HG02981 (cell line): Measurements from ENCODE around the gene ERC2.

Experiments used
- ATAC-seq: cut with Tn5 transposase; IDR thresholded peaks from one replicate; pipeline ENCODE4 v1.9.1; 2021; ENCODE audit warnings: mild to moderate bottlenecking, moderate library complexity; ENCODE audit not compliant: unreplicated experiment

ERC2 gene

DNA sequence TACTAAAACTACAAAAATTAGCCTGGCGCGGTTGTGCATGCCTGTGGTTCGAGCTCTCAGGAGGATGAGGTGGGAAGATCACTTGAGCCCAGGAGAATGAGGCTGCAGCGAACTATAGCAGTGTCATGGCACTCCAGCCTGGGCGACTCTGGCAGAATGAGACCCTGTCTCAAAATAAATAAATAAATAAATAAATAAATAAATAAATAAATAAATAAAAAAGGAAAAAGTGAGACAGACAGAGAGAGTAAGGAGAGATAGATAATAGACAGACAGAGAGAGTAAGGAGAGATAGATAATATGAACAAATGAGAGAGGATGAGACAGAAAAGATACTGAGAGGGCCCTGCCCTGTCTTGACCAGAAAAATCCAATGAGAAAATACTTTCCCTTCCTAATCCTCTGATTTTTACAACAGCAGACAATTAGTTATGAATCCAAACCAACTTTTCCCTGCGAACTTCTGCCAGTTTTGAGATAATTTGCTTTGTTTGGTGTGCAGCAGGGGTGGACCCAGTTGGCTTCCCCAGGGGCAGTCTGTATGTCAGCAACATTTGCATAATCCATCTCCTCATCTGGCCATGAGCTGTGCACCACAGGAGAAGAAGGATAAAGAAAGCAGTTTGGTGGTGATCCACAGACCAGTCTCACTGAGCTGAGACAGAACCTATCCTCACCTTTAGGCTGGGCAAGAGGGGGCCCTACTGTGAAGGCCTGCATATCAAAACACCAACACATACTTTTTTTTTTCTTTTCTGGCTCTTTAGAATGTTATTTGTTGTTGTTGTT is 692.7 kb downstream of the ERC2 start:
- no peak for ATAC-seq

DNA sequence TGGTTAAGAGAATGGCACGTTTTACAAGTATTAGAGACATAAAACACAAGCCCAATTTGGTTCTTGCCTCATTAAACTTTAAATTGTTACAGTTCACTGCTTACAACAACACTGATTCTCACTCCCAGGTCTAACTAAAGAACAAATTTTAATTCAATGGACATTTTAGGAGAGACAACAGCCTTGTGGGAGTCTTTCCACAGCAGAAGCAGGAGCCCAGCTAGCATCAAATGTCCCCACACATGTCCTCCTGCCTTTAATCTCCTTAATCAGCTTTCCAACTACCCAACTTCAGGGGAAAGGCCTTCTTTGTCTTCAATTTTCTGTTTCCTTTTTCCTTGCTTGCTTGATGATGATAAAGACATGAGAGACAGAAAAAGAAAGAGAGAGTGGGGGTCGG is 693.4 kb downstream of the ERC2 start:
- ATAC-seq, result no peak

DNA sequence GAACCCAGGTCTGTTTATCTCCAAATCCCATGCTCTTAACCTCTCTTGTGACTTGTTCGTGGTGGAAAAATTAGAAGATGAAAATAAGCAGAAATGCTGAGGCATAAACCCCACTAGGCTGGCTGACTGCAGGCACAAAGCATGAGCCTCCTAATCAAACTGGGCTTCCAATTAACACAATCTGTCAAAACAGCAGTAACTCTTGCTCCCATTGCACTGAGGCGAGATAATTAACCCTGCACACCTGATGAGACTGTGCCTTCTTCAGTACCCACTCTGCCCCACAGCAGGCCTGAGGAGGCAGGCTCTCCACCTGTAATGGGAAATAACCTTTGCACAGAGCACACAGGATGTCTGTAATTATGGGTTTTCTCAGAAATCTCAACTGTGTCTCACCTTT is 696.8 kb downstream of the ERC2 start:
- no peak for ATAC-seq

DNA sequence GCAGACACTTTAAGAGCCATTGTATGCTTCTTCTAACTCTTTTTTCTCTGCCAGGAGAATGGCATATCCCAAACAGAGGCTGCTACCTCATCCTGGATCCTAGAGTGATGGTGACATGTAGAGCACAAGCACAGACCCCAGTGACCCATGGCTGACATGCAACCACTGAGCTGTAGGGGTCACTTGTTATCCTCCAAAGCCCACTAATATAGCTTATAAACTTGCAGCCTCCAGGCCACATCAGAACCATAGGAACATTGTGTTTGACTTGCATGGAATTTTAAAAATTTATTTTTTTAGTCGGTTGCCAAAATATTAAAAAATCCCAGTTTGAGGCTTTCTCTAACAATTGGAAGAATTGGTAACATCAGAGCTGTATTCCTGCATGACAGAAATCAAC is 698.2 kb downstream of the ERC2 start:
- no peak for ATAC-seq

DNA sequence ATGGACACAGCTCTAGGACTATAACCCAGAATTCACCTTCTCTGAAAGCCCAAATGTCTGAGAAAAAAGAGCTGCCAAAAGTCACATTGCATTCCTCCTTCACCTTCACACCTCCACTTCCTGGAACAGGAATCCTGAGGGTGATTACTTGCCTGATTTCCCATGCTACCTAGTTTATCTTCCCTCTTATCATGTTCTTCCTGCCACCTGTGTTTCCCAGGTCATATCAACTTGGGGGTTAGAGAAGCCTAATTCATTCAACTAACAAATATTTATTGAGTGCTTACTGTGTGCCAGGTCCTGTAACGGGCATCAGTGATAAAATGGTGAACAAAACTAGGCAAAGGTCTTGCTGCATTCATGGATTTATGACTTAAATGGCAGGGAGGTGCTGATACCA is 701.5 kb downstream of the ERC2 start:
- ATAC-seq, result no peak

DNA sequence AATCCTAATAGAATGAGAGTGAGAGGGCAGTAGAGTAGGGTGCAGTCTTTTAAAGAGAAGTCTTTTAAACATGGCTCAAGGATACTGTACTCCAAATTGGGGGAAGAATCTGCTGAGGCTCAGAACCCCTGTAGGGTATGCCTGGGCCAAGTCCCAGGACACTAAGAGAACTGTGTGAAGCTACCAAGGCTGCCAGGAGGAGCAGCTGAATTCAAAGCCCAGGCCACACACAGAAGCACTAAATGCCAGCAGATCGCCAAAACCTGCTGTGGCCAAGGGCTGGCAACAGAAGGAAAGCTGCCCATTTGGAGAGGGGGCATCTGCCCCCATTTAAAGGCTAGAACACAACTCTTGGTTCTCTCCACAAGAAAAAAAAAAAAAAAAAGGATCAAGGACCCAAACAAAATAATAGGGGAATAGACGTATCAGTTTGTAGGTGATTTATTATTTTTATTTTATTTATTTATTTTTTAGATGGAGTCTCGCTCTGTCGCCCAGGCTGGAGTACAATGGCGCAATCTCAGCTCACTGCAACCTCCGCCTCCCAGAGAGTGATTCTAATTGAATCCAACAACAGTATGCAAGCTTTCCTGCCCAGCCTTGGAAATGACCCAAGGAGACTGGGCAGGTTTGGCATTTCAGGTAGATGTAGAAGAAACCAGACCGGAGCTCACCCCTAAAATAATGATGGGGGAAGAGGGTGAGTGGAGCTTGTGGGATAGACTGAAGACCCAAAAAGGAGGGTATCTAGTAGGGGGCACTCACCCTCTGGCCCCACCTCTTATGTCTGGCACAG is 702.2 kb downstream of the ERC2 start:
- no peak for ATAC-seq

DNA sequence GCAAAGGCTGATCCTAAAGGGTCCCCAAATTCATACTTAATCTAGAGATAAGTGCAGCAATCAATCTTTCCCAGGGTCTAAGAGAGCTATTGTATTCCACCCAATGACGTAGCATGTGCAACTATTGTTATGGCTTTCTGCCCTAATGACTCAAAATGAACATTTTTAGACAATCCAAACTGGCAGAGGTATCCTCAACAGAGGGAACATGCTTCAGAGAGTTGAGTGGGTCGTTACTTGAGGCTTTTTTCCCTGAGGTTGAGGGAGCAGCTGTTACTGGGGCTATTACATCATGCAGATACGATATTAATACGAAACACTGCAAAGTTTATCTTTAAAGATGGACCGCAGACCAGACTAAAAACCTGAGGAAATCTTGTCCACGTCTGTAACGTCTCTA is 702.9 kb downstream of the ERC2 start:
- ATAC-seq, result no peak

DNA sequence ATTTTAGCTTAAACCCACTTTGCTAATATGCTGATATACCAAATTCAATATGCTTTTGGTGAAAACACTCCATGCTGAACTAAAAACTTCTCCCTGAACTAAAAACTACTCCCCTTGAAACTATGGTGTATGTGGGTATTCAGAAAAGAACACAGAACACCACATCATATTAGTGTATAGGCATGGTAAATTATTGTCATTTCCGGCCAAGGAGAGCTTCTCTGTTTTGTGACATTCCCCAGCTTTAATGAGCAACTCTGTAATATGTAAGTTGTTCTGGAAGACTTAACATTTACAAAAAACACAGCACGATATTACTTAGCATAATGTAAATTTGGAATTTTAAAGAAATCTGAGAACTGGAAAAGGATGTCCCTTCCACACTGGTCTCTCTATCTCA is 711.3 kb downstream of the ERC2 start:
- no peak for ATAC-seq

DNA sequence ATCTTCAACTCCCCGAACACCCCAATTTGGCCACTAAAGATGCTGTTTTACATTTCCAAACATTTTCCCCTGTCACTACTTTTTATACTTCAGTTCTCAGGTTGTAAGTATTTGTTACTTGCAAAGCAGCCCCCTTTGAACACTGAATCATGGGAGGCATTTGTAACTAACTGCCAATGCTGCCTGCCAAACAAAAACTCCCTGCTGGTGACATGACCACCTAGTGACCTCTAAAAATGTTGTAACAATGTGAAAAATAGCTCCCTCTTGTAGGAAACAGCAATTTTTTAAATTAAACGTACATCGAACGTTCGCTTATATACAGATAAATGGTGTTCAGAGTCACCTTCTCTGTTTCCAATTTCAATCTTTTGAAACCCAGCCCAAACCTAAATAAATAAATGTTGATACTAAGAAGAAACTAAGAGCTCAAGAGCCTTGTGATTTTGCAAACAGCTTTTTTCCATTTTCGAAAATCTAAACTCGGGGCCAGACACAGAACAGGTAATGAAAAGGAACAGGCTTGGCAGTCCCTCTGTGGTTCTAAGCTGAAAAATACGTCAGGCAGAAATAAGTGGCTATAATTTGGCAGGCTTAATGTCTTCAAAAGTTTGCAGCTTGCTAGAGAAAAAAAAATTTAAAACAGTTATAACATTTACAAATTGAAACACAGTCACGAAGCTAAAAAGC is 712.6 kb downstream of the ERC2 start:
- ATAC-seq, result no peak

DNA sequence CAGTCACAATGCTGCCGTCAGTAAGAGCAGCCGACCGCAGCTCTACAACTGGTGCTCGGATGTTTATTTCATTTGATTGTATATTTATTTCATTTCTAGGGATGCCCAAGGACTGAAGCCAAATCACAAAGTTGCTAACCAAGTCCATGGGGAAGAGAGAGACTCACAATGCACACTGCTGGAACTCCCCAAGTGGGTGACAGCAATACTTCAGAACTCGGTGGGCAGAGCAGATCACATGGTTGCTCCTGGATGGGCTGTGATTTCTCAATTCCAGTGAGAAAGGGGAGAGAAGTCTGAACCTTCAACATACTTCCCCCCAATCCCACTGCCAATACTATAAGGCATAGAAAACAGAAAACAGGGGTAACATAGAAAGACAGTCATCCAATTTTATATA is 715.4 kb downstream of the ERC2 start:
- ATAC-seq, result no peak

DNA sequence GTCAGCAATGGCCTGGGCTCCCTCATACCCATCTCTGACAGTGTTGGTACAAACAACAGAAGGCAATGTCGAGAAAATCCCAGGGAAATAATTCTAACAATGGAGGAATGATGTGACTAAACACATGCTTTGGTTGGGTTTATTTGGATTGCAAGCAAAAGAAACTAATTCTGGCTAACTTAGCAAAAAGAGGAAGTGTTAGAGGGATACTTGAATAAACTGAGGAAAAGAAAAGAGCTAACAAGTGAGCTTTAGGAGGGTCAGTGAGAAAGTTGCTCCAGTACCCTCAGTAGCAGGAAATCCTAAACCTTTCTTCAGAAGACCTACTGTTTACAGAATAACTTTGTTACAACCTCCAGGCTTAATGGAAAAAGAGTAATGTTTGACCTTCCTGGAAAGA is 716.5 kb downstream of the ERC2 start:
- ATAC-seq, result no peak

DNA sequence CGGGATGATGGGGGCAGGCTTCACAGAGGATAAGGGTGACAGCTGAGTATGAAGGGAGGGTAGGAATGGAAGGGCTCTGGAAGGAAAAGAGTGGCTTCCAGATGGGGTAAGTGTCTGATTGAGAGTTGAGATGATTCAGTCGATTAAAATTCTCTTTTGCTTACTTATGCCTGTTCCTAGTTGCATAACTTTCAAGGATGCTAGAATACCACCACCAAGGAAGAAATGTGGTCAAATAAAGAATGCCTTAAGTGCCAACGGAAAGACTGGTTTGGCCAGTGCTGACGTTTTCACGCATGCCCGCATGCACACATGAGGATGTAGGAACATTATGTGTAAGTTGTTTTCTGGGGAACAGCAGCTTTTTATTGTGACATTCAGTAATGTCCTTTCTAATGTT is 717.7 kb downstream of the ERC2 start:
- ATAC-seq, result no peak

DNA sequence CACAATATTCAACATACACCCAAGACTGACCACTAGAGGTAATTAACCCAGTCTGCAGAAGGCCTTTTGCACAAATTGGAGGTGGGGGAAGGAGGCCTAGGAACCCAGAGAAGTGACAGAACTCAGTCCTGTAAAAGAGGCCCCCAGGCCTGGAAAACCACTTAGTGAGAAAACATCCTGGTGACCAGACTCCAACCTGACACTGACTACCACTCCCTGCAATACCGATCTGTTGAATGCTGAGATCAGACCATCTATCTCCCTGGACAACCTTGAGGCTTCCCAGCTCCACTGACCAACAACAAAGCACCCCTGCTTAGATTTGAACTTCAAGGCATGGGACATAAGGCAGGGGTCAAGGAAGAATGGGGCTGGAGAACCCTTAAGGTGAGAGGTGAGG is 719.2 kb downstream of the ERC2 start:
- no peak for ATAC-seq

DNA sequence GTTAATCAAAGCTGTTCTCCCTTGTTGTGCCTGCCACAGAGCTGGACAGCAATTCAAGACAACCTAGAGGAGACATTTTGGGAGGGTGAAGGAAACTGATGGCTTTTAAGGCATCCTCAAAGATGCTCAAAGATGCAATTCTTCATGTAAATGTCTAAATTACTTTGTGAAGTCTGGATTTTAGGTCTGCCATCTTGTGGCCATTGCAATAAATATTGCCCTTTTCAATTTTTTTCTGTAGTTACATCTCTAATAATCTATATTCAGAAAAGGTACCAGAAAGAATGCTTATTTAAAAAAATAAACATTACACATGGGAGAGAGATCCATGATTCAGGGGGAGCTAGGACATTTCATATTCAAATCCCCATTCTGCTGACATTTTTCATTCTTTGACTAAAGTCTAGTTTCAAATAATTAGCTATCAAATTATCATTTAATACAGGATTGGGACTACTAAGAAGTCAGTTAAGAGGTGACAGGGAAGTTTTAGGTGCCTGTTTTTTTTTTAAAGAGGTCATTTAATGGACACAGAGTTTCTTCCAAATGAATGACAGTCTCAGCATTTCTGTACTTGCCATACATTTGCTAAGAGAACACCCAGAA is 721.4 kb downstream of the ERC2 start:
- no peak for ATAC-seq

DNA sequence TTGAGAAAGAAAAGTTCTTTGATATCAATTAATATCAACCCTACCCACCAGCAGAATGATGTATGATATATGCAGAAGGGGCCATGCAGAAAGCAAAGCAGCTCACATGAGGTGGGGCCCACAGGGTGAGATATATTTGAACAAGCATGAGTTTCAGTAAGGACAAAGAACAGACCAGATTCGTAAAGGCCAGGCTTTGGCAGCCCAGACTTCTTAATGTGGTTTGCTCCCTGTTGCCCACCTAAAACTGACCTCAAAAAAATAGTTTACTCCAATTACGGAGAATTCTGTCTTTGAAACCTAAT is 725.5 kb downstream of the ERC2 start:
- no peak for ATAC-seq

DNA sequence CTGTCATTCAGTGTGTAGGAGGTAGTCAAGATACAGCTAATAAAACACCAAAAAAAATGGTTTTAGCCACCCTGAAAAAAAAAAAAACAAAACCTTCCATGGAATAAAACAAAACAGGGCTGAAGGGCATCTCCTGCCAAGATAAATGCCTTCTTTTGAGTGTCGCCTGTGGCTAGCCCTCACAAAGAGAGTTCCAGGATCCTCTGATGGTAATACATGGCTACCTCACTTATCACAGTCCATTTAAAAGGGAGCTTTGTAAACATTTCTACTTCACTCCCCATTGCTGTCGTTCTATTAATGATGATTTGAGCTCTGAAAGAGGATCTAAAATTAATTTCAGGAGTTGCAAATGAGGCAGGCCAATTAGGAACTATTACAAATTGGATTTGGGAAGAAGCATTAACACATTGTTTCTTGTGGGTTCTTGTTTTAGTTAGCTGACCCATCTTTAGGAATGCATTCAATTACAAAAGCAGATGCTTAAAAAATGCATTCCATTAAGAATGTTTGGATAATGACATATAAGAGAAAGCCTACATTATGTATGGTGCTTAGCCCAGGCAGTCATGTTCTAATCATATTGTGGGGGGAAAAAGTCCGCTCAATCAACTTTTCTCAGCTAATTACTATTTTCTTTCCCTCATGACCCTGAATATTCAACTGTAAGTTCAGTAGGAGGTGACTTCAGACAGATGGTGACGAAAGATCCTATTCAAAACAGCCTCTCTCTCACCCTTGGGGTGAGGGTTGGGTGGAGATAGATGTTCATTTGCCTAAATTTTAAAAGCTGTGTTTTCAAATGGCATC is 726.0 kb downstream of the ERC2 start:
- no peak for ATAC-seq

DNA sequence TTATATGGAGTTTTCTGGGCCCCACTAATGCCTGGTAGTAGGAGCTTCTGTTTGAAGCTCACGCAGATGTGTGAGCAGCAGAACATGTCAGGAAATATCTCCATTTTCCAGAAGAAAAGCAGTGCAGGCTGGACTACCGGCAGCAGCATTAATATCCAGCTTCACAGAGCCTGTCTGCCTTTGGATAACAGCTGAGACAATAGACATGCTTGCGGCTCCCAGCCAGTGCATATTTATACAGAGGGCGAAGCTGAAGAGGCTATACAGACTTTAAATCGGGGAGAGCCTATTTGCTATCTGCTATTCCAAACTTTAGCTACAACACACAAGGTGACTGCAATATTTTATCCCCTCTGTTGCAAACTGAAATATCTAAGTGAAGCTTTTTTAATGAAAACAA is 731.1 kb downstream of the ERC2 start:
- ATAC-seq, result no peak

DNA sequence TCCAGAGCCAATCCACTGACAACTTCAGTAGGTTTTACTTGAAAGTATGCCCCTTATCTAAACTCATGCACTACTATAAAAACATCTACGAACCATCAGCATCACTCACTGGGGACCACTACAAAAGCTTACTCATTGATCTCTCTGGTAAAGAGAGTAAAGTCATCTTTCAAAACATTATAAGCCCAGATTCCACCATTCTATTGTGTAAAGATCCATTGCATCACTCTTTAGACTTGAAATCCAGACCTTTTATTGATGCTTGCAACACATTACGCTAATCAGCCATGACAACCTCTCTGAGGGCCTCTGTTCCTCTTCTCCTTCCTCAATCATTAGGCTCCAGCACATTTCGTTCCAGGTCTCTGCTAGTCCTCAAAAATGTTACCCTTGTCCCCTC is 732.3 kb downstream of the ERC2 start:
- no peak for ATAC-seq

DNA sequence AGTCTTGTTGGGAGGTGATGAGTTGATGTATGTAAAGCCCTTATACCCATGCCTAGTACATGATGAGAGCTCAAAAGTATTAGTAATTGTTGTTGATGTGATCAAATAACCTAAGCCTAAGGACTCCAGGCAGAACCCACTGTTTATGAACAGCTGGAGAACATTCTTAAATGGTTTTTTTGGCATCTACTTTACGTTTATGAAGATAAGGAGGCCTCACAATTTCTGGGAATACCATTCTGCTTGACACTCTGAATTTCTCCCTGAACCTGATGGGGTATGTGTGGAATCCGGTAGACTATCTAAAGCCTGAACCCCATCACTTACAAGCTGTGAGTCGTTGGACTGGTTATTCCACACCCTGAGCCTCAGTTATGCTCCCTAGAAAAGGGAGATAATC is 736.5 kb downstream of the ERC2 start:
- ATAC-seq, result no peak

DNA sequence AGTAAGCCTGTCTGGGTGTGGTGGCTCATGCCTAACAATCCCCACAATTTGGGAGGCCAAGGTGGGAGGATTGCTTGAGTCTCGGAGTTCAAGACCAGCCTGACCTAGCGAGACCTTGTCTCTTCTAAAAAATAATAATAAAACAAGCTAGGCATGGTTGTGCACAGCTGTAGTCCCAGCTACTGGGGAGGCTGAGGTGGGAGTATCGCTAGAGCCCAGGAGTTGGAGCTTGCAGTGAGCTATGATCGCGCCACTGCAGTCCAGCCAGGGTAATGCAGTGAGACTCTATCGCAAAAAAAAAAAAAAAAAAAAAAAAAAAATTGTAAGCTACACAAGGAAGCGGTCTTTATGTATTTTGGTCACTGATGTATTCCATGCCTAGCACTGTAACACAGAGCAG is 738.7 kb downstream of the ERC2 start:
- ATAC-seq, result no peak
